Fibroblast of villous mesenchyme (primary cell): ENCODE results near the gene ZNF546. TPM values are rescaled to one million over a fixed set of nuclear protein-coding genes. Genes with fewer than 3 reads are reported as not detected.

Experiments used
- DNase-seq: peaks from one replicate; pipeline ENCODE4 v3.0.0-alpha.2; 2010; ENCODE audit warnings: low read depth
- H3K4me3 ChIP-seq: 2 replicates; pipeline ENCODE4 v1.5.1; 2011; ENCODE audit warnings: low read depth, mild to moderate bottlenecking, low read length
- CTCF ChIP-seq: IDR thresholded peaks from 2 replicates; pipeline ENCODE4 v1.5.1; 2012; ENCODE audit warnings: low read depth, mild to moderate bottlenecking, low read length; ENCODE audit not compliant: insufficient read depth
- total RNA-seq: library from RNA; depleted of rRNA; stranded (reverse); fragments of >200 nt; gene quantifications from 2 replicates; pipeline ENCODE4 v1.2.3, GENCODE V29; 2012

The ZNF546 gene
- total RNA-seq, 1 donor, result 8.2 TPM

- no peak for DNase-seq
- H3K4me3 ChIP-seq, result no peak overlapping the region
- no peak for TF ChIP-seq CTCF
Observed at GRCh38 chr19:39998501-39998900, 1.6 kb downstream of the ZNF546 start.

GRCh38 chr19:40005691-40006272 is 8.9 kb downstream of the ZNF546 start:
- H3K4me3 ChIP-seq, result no peak overlapping the region
- no peak for TF ChIP-seq CTCF
- DNase-seq, result no peak

GRCh38 chr19:40006273-40006691 is 9.4 kb downstream of the ZNF546 start:
- TF ChIP-seq CTCF, result no peak
- H3K4me3 ChIP-seq, result no peak overlapping the region
- peak; percentile 59 for DNase-seq

- no peak for TF ChIP-seq CTCF
- no peak for DNase-seq
- H3K4me3 ChIP-seq, result no peak overlapping the region
Observed at GRCh38 chr19:40009674-40010073, 12.8 kb downstream of the ZNF546 start.

- no peak for DNase-seq
- no peak for TF ChIP-seq CTCF
- H3K4me3 ChIP-seq, result no peak overlapping the region
Observed at GRCh38 chr19:40013991-40014390, 17.1 kb downstream of the ZNF546 start.

GRCh38 chr19:40023969-40024368 is 27.1 kb downstream of the ZNF546 start:
- TF ChIP-seq CTCF, result no peak
- H3K4me3 ChIP-seq, result no peak overlapping the region
- DNase-seq, result no peak
